CD14-positive monocyte (primary cell): ENCODE measurements around the gene CYREN. TPM values are rescaled to one million over a fixed set of nuclear protein-coding genes. Genes with fewer than 3 reads are reported as not detected.

Source experiments
- DNase-seq, 3 donors: peaks; one replicate each; pipeline ENCODE4 v3.0.0-alpha.2; 2011 to 2022
- H2AFZ ChIP-seq: 2 replicates; pipeline ENCODE4 v1.6.0; 2012; ENCODE audit warnings: mild to moderate bottlenecking, low read depth, low read length, inconsistent platforms; ENCODE audit not compliant: insufficient read depth, poor library complexity, severe bottlenecking
- H3K27ac ChIP-seq, 2 donors: 1 replicate in 1 of 2; 2 replicates in 1 of 2; pipeline ENCODE4 v1.5.1; 2012 to 2013; ENCODE audit warnings: low read length in 2 of 2, control low read depth in 1 of 2, inconsistent platforms in 1 of 2, low read depth in 1 of 2, mild to moderate bottlenecking in 1 of 2
- H3K27me3 ChIP-seq, 2 donors: one replicate each; pipeline versions ENCODE4 v1.6.0 to v1.6.1; 2011 to 2013; ENCODE audit warnings: low read length in 2 of 2; ENCODE audit not compliant: control insufficient read depth in 2 of 2, insufficient read depth in 2 of 2
- H3K36me3 ChIP-seq, 2 donors: replicated peaks in 1 of 2; 1 replicate in 1 of 2; 2 replicates in 1 of 2; pipeline versions ENCODE4 v1.5.1 to v1.6.1; 2012 to 2013; ENCODE audit warnings: low read length in 2 of 2, control low read depth in 1 of 2, inconsistent platforms in 1 of 2, mild to moderate bottlenecking in 1 of 2; ENCODE audit not compliant: insufficient read depth in 2 of 2, control insufficient read depth in 1 of 2
- H3K4me1 ChIP-seq, 2 donors: 1 replicate in 1 of 2; 2 replicates in 1 of 2; pipeline versions ENCODE4 v1.5.1 to v1.6.1; 2012 to 2013; ENCODE audit warnings: low read length in 2 of 2, control low read depth in 1 of 2, inconsistent platforms in 1 of 2, mild to moderate bottlenecking in 1 of 2, moderate library complexity in 1 of 2; ENCODE audit not compliant: insufficient read depth in 2 of 2, control insufficient read depth in 1 of 2
- H3K4me2 ChIP-seq: replicated peaks from 2 replicates; pipeline ENCODE3; 2012; ENCODE audit warnings: low read length, moderate library complexity, mild to moderate bottlenecking; ENCODE audit not compliant: poor library complexity, severe bottlenecking; ENCODE audit errors: extremely low read depth
- H3K4me3 ChIP-seq, 3 experiments: fragments of 200-600 bp in 1 of 3; sonication (generic) in 1 of 3; replicated peaks in 1 of 3; 1 replicate in 2 of 3; 2 replicates in 1 of 3; pipeline ENCODE4 v1.5.1; 2011 to 2013; ENCODE audit warnings: low read length in 3 of 3, mild to moderate bottlenecking in 3 of 3, control low read depth in 2 of 3, low read depth in 2 of 3, inconsistent platforms in 1 of 3, moderate library complexity in 1 of 3
- H3K79me2 ChIP-seq: 2 replicates; pipeline ENCODE4 v1.6.0; 2012; ENCODE audit warnings: mild to moderate bottlenecking, control low read depth, inconsistent platforms, low read length, moderate library complexity; ENCODE audit not compliant: insufficient read depth
- H3K9ac ChIP-seq: 2 replicates; pipeline ENCODE4 v1.6.0; 2017; ENCODE audit warnings: low read length, mild to moderate bottlenecking; ENCODE audit not compliant: insufficient read depth, poor library complexity, severe bottlenecking
- H3K9me3 ChIP-seq, 2 donors: replicated peaks in 1 of 2; 1 replicate in 1 of 2; 2 replicates in 1 of 2; pipeline versions ENCODE4 v1.5.1 to v1.6.1; 2012 to 2013; ENCODE audit warnings: low read length in 2 of 2, control low read depth in 1 of 2; ENCODE audit not compliant: control insufficient read depth in 1 of 2, insufficient read depth in 1 of 2
- H4K20me1 ChIP-seq: 2 replicates; pipeline ENCODE4 v1.6.0; 2012; ENCODE audit warnings: mild to moderate bottlenecking, low read length, control low read depth, moderate library complexity; ENCODE audit not compliant: insufficient read depth
- H3K27ac Mint-ChIP-seq, 7 donors: one replicate each; pipeline ENCODE4 v1.8.0; 2020; ENCODE audit warnings: mild to moderate bottlenecking in 7 of 7, mixed read lengths in 7 of 7, moderate library complexity in 6 of 7, inconsistent platforms in 2 of 7
- H3K27me3 Mint-ChIP-seq, 3 donors: one replicate each; pipeline ENCODE4 v1.8.0; 2021 to 2022; ENCODE audit warnings: low read depth in 3 of 3, mild to moderate bottlenecking in 3 of 3, mixed read lengths in 3 of 3, moderate library complexity in 3 of 3, inconsistent platforms in 1 of 3
- H3K36me3 Mint-ChIP-seq, 2 donors: one replicate each; pipeline ENCODE4 v1.8.0; 2020; ENCODE audit warnings: mixed read lengths in 2 of 2, inconsistent platforms in 1 of 2, mild to moderate bottlenecking in 1 of 2
- H3K4me1 Mint-ChIP-seq: one replicate; pipeline ENCODE4 v1.8.0; 2020; ENCODE audit warnings: mild to moderate bottlenecking, mixed read lengths
- H3K4me3 Mint-ChIP-seq, 2 donors: one replicate each; pipeline ENCODE4 v1.8.0; 2020; ENCODE audit warnings: mild to moderate bottlenecking in 2 of 2, mixed read lengths in 2 of 2, moderate library complexity in 1 of 2
- H3K9me3 Mint-ChIP-seq, 7 donors: one replicate each; pipeline ENCODE4 v1.8.0; 2020 to 2022; ENCODE audit warnings: mixed read lengths in 7 of 7, mild to moderate bottlenecking in 6 of 7, moderate library complexity in 6 of 7, inconsistent platforms in 2 of 7
- CTCF ChIP-seq: fragments of 200-600 bp; IDR thresholded peaks from one replicate; pipeline ENCODE4 v1.8.0; 2022; ENCODE audit warnings: antibody characterized with exemption, mild to moderate bottlenecking
- WGBS: methylation state at CpG from one replicate; pipeline ENCODE4 v1.1.5; 2013; ENCODE audit warnings: missing lambda C conversion rate; ENCODE audit not compliant: insufficient coverage; 5-methylcytosine and 5-hydroxymethylcytosine counted together
- intact Hi-C, 2 donors: fragments of 100-400 bp; cut with micrococcal nuclease; formaldehyde crosslinking; loops; one replicate each; pipeline versions ENCODE4 v1.15.0 to v1.15.1; 2023
- polyA plus RNA-seq, 3 donors: library from polyadenylated mRNA; depleted of rRNA in 1 of 3; unstranded in 2 of 3; stranded (reverse) in 1 of 3; fragments of 300-500 nt in 2 of 3; fragments of >200 nt in 1 of 3; fragmentation: Illumina TruSeq in 2 of 3; gene quantifications; 1 replicate in 2 of 3; 2 replicates in 1 of 3; pipeline ENCODE4 v1.2.3, GENCODE V29; 2012 to 2021

Gene CYREN
- polyA plus RNA-seq, 3 donors: 20.6 to 47.4 (median 40.1) TPM

DNA sequence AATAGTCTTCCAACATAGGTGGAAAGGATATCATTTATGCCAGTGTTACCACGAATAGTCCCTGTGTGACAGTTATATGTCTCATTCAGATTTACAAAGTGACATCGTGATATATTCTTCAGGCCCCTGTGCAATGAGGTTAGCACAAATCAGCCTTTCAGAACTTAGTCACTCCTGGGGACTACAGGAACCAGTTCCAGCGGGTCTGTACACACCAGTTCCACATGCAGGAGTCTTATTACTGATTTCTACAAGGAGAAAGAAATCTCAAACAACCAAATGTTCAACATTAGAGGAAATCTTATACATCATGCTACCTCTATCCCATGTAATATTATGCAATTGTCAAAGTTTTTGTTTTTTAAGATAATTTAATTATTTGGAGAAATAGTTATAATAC lies 45.2 kb upstream of the CYREN start:
- Mint-ChIP-seq H3K4me1 (peaks cover 5% of the 10 kb centered on the region), H3K9me3 (no peaks in the 10 kb centered on the region), H3K27me3 (peaks cover 0 to 7% (median 3%) of the 10 kb centered on the region in 3 donors), H3K4me3 (no peak overlapping the region), H3K36me3 (no peaks in the 10 kb centered on the region), H3K27ac (no peak overlapping the region)
- no peaks in the 10 kb centered on the region for H3K9me3 ChIP-seq
- no peak for DNase-seq
- H2AFZ ChIP-seq: no peak overlapping the region
- H3K4me3 ChIP-seq: no peak overlapping the region
- 100% methylated on average over 2 of the region's 3 CpGs for WGBS
- intact Hi-C loops: no loop called here
- H3K36me3 ChIP-seq: no peaks in the 10 kb centered on the region
- TF ChIP-seq CTCF: no peak
- H3K9ac ChIP-seq: no peak overlapping the region
- no peak overlapping the region for H3K27ac ChIP-seq
- no peak overlapping the region for H3K4me2 ChIP-seq
- H3K79me2 ChIP-seq: no peaks in the 10 kb centered on the region
- no peaks in the 10 kb centered on the region for H3K27me3 ChIP-seq
- H3K4me1 ChIP-seq: peaks cover 5 to 7% of the 10 kb centered on the region in 2 donors
- H4K20me1 ChIP-seq: no peaks in the 10 kb centered on the region

DNA sequence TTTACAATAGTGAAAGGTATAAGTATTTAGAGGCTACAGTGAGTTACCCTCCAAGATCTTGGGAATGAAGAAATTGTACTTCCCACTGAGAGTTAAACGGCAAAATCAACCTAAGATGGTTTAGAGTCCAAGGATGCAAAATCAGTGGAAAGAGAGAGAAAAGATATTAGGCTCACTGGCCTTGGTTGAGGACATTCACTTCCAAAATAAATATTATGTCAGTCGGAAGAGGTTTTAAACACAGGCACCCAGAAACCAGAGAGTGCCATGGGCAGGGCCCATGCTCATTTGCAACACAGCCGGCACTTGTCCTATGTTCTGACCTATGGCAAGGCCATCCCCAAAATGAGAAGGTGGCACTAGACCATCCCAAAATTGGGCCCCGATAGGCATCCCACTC lies 44.7 kb upstream of the CYREN start:
- no peak overlapping the region for H2AFZ ChIP-seq
- H4K20me1 ChIP-seq: no peaks in the 10 kb centered on the region
- TF ChIP-seq CTCF: no peak
- WGBS: 100% methylated on average over 2 of the region's 4 CpGs
- Mint-ChIP-seq H3K27ac (no peak overlapping the region), H3K4me3 (no peak overlapping the region), H3K9me3 (no peaks in the 10 kb centered on the region), H3K4me1 (peaks cover 10% of the 10 kb centered on the region), H3K36me3 (no peaks in the 10 kb centered on the region), H3K27me3 (peaks cover 1 to 7% (median 3%) of the 10 kb centered on the region in 3 donors)
- peaks cover 10 to 12% of the 10 kb centered on the region in 2 donors for H3K4me1 ChIP-seq
- no peak for DNase-seq
- intact Hi-C loops: no loop called here
- no peak overlapping the region for H3K27ac ChIP-seq
- no peak overlapping the region for H3K4me2 ChIP-seq
- H3K4me3 ChIP-seq: no peak overlapping the region
- no peaks in the 10 kb centered on the region for H3K9me3 ChIP-seq
- no peaks in the 10 kb centered on the region for H3K79me2 ChIP-seq
- H3K27me3 ChIP-seq: no peaks in the 10 kb centered on the region
- H3K36me3 ChIP-seq: no peaks in the 10 kb centered on the region
- no peak overlapping the region for H3K9ac ChIP-seq
